Activated CD8-positive, alpha-beta memory T cell treated with anti-CD3 and anti-CD28 coated beads, Interleukin-2, amount 50 U/mL, for 4 hours (primary cell): ENCODE results near the gene PGA3.
"Not testable (repeated sequence)": the region's sequence is repeated elsewhere in the genome, so short reads cannot be mapped to it uniquely, and the experiment has no call there.

ENCODE experiments used
- DNase-seq: peaks from one replicate; pipeline ENCODE4 v3.0.0-alpha.2; 2020

Gene PGA3

DNA sequence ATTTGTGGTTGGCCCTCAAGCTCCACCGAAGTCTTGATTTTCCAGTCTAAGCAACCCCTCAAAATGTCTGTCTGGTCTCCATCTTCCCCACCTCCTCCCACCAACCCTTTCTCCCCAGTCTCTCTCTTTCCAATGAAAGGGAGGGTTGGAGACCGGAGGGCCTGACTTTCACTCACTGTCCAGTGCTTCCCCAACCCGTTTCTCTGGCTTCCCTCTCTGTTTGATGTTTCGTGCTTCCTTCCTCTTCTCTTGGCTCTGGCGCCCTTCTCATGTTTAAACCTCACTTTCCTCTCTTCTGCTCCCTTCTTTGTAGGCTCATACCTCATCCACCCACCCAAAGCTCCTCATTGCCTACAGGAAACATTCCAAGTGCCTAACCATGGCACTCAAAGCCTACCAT is 31.0 kb upstream of the PGA3 start:
- DNase-seq: no peak

- DNase-seq: no peak
Observed at GRCh38 chr11:61172888-61173287, 30.4 kb upstream of the PGA3 start.

GRCh38 chr11:61173456-61173855 is 29.9 kb upstream of the PGA3 start:
- no peak for DNase-seq

GRCh38 chr11:61174273-61174672 is 29.0 kb upstream of the PGA3 start:
- no peak for DNase-seq

DNA sequence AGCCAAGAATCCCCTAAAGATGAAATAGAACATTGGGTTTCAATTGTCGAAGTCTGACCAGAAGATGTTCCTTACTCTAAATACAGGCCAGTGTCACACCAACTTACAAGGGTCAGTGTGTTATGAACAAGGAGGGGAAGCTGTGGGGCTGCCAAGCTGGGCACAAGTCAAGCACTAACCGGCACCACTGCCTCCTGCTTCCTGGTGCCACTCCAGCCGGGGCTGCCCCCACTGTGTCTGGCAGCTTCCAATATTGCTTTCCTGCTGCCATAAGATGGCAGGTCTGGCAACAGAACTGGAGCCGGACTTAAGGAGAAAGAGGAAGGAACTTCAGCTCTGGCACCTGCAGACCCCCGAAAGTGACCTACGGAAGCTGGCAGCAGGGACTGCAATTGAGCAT is 28.4 kb upstream of the PGA3 start:
- no peak for DNase-seq

DNA sequence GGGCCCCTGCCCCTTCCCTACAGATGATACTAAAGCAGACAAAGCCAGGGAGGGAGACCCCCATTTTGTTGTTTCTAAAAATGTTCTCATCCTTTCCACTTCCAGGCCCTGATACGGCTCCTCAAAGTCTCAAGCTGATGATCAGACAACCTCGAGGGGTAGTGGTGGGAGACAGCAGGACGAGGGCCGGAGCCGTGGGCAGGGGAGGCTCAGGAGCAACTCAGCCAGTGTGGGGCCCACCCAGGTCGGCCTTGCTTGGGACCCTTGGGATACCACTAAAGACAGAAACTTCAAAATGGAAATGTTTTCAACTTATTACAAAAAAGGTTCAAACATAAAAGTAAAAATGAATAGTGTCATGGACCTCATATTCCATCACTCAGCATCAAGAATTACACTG is 26.9 kb upstream of the PGA3 start:
- no peak for DNase-seq

DNA sequence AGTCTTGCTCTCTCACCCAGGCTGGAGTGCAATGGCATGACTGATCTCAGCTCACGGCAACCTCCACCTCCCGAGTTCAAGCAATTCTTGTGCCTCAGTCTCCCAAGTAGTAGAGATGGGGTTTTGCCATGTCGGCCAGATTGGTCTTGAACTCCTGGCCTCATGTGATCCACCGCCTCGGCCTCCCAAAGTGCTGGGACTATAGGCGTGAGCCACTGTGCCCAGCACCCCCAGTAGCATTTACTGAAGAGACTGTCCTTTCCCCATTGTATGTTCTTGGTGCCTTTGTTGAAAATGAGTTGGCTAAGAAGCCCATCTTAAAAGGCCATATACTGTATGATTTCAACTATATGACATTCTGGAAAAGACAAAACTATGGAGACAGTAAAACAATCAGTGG is 23.1 kb upstream of the PGA3 start:
- DNase-seq: not testable (repeated sequence)

DNA sequence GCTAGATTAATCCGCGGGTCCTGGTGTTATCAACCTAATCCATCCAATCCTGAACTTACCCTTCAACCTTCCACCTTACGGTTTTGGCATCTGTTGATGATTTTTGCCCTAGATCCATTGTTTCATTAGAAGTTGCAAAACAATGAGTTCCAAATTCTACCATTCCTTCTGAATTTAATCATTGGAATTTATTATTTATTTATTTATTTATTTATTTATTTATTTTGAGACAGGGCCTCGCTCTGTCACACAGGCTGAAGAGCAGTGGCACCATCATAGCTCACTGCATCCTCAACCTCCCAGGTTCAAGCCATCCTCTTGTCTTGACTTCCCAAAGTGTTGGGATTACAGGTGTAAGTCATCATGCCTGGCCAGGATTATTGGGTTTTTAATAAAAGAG is 21.8 kb upstream of the PGA3 start:
- DNase-seq: no peak

DNA sequence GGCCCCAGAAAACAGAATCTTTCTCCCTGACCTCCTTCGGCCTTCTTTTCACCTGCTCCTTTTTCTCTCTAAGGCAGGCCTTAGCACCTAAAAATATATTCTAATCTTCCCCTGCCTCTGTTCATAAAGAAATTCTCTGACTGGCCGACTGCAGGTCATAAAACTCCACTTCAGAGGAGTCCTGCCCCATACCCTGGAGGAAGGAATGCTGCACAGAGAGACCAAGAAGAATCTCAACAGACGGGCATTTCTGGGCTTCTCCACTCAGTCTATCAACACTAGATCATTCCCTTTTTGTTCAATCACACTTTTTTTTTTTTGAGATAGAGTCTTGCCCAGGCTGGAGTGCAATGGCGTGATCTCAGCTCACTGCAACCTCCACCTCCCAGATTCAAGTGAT is 19.7 kb upstream of the PGA3 start:
- no peak for DNase-seq

GRCh38 chr11:61186504-61186903 is 16.8 kb upstream of the PGA3 start:
- no peak for DNase-seq

DNA sequence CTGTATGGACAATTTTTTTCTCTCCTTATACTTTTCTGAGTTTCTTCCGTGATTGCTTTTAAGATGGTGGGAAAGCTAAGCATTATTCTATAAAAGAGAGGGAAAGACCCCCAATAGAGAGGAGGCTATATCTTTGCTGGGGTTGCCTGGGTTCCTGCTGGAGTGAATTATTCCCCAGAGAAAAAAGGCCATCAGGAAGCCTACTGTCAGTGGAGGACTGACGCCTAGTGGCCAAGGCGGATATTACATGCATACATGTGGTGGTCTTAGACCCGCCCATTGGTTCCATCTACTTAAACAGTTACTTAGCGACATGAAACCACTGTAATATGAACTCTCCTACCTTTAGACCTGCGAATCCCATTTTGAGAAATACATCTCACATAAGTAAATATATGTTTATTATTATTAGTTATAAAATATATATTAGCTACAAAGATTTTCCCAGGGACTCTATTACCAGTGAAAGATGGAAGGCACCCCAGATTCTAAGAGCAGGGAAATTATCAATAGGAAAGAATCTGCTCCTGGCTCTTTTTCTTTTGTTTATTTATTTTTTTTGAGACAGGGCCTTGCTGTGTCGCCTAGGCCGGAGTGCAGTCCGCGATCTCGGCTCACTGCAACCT is 15.7 kb upstream of the PGA3 start:
- peak; percentile 87 for DNase-seq

- no peak for DNase-seq
Observed at GRCh38 chr11:61189933-61190332, 13.4 kb upstream of the PGA3 start.

DNA sequence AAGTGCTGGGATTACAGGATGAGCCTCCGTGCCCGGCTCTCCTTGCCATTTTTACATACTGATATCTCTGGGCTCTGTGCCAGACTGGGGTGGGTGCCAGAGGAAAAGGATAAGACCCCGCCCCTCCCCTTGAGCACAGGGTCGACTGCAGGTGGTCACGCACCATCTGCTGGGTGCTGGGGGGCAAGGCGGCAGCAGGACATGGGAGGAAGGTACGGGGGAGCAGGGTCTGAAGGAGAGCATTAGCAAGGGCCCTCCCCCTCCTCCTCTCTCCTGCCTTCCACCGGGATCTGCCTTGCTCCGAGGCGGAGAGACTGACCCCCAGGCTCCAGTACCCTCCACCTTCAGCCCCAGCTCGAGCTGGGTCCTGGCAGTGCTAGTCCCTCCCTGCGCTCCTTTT is 9.7 kb upstream of the PGA3 start:
- DNase-seq: no peak

- DNase-seq: no peak
Observed at GRCh38 chr11:61194169-61194671, 9.1 kb upstream of the PGA3 start.

DNA sequence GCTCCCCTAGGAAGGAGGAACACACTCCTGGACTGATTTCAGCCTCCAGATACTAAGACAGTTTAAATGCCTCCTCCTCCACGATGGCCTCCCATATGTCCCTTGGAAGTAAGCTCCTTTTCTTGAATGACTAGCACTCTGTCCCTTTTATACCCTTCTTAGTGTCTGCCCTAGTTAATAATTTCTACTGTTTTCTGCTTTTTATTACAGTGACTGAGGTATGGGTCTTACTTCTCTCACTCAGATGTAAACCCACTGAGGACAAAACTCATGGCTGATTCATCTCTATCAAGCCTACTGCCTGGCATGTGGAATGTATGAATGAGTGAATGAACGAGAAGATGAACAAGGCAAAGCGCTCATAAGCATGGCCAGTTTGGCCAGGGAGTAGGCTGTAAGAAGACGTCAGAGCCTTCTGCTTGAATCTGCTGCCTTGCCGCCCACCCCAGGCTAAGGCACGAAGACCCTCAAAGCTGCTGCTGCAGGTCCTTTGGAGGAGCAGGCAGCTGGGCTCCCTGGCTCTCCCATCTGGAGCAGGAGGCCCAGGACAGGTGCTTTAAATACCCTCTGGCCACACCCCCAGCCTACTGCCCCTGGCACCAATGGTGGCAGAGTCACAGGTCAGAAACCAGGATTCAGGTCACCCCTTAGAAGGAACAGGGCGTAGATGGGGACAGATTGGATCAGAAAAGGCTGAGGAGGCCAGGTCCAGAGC is 8.2 kb upstream of the PGA3 start:
- DNase-seq: no peak

- DNase-seq: no peak
Observed at GRCh38 chr11:61195719-61196118, 7.6 kb upstream of the PGA3 start.

DNA sequence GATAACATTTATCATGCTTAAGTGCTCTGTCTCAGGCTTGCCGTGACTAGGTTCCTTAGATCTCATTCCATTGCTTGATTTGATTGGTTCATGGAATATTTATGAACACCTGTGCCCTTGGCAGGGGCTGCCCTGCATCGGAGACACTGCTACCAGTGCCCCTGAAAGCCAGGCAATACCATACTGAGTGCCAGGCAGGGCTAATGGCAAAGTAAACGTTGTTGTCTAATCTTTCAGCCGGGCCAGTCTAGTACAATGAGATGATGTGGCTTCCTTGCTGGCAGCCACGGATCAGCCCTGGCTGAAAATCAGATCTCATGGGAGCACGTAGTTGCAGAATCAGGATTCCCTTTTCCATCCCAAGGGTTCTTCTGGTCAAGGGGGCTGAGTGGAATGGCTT is 5.0 kb upstream of the PGA3 start:
- no peak for DNase-seq

GRCh38 chr11:61198948-61199523 is 4.3 kb upstream of the PGA3 start:
- DNase-seq: no peak

- DNase-seq: no peak
Observed at GRCh38 chr11:61201476-61201875, 1.8 kb upstream of the PGA3 start.

DNA sequence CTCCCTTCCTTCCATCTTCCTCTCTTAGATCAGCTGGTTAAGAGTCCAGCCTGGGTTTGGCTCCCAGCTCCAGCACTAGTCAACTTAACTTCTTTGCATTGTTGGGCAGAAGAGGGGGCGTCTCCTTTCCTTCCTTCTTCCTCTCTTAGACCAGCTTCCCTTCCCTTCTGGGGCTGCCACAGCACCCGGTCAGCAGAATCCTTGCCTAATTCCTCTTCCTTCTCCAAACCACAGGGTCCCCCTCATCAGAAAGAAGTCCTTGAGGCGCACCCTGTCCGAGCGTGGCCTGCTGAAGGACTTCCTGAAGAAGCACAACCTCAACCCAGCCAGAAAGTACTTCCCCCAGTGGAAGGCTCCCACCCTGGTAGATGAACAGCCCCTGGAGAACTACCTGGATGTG is 558 bp downstream of the PGA3 start:
- not testable (repeated sequence) for DNase-seq

DNA sequence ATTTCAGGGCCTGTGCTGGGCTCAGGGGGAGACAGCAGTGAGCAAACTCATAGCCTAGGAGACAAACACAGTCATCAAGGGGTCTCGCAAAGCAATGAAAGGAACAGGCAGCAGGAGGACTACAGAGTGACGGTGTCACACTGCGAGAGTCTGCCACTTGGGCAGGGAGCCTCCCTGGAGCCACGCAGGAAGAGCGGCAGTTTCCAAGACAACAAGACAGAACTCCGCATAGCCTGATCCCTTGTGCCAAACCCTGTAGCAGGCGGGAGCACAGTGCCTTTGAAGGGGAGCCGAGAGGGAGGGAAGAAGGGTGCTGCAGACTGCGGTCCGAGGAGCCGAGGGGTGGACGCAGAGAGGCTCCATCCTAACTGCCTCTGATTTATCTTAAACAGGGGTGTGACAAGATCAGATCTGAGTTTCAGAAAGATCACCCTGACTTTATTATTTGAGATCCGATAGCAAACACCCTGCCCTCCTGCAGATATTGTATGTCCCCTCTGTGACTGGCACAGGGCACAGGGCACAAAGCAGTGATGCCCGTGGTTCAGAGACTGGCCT is 1.3 kb downstream of the PGA3 start:
- not testable (repeated sequence) for DNase-seq

DNA sequence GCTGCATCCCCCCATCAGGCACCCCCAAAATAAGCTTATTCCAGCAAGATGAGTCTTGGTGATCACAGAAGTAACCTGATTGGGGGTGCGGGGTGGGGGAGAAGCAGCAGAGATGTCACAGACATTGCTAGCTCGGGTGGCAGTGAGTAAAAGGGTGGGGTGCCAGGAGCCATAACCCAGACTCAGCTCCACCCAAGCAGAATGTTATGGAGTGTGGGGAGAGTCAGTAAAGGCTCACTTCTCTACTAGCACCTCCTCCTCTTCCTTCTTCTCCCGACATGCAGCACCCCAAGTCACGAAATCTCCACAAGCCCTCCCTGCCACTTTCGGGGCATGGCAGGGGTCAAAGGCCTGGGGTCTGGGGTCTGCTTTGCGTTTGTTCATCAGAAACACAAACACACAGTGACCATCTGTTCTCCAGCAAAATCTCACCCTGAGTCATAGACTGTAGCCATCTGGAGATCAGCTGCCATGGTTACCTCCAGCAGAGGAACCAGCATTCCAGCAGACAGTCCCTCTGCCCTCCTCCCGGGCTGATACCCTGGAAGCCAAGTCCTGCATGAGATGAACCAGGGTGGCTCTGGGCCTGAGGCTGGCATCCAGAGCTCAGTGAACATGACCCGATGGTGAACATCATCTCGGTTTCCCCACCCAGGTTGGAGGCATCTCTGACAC is 4.5 kb downstream of the PGA3 start:
- DNase-seq: not testable (repeated sequence)

GRCh38 chr11:61210629-61211028 is 7.3 kb downstream of the PGA3 start:
- not testable (repeated sequence) for DNase-seq
